Activated T-cell treated with anti-CD3 and anti-CD28 coated beads, Interleukin-2, amount 50 U/mL, for 1 hour (primary cell): Measurements from ENCODE around the gene DCLRE1C.
"Not testable (repeated sequence)": the region's sequence is repeated elsewhere in the genome, so short reads cannot be mapped to it uniquely, and the experiment has no call there.

Experiments used
- DNase-seq: peaks from one replicate; pipeline ENCODE4 v3.0.0-alpha.2; 2020

The DCLRE1C gene

GRCh38 chr10:14942950-14943338 is 11.0 kb downstream of the DCLRE1C start:
- DNase-seq, result not testable (repeated sequence)

GRCh38 chr10:14942147-14942949 is 11.5 kb downstream of the DCLRE1C start:
- not testable (repeated sequence) for DNase-seq

GRCh38 chr10:14938971-14939370 is 14.9 kb downstream of the DCLRE1C start:
- not testable (repeated sequence) for DNase-seq

- no peak for DNase-seq
Measured at GRCh38 chr10:14936584-14936983, 17.3 kb downstream of the DCLRE1C start.

- no peak for DNase-seq
Measured at GRCh38 chr10:14930610-14931009, 23.3 kb downstream of the DCLRE1C start.

GRCh38 chr10:14926722-14927416 is 27.0 kb downstream of the DCLRE1C start:
- no peak for DNase-seq

- no peak for DNase-seq
Measured at GRCh38 chr10:14926061-14926470, 27.8 kb downstream of the DCLRE1C start.

GRCh38 chr10:14925268-14925667 is 28.6 kb downstream of the DCLRE1C start:
- no peak for DNase-seq

- no peak for DNase-seq
Measured at GRCh38 chr10:14924013-14924412, 29.9 kb downstream of the DCLRE1C start.

- DNase-seq, result no peak
Measured at GRCh38 chr10:14918964-14919363, 34.9 kb downstream of the DCLRE1C start.

- no peak for DNase-seq
Measured at GRCh38 chr10:14917827-14918226, 36.1 kb downstream of the DCLRE1C start.

GRCh38 chr10:14916600-14916999 is 37.3 kb downstream of the DCLRE1C start:
- DNase-seq, result no peak

- no peak for DNase-seq
Measured at GRCh38 chr10:14911801-14912200, 42.1 kb downstream of the DCLRE1C start.

- no peak for DNase-seq
Measured at GRCh38 chr10:14910953-14911352, 42.9 kb downstream of the DCLRE1C start.

- no peak for DNase-seq
Measured at GRCh38 chr10:14909101-14909500, 44.8 kb downstream of the DCLRE1C start.

GRCh38 chr10:14907591-14907990 is 46.3 kb downstream of the DCLRE1C start:
- not testable (repeated sequence) for DNase-seq

- DNase-seq, result no peak
Measured at GRCh38 chr10:14906765-14907164, 47.1 kb downstream of the DCLRE1C start.

- no peak for DNase-seq
Measured at GRCh38 chr10:14905890-14906289, 48.0 kb downstream of the DCLRE1C start.

- DNase-seq, result no peak
Measured at GRCh38 chr10:14904864-14905263, 49.0 kb downstream of the DCLRE1C start.

- DNase-seq, result no peak
Measured at GRCh38 chr10:14904316-14904732, 49.6 kb downstream of the DCLRE1C start.

GRCh38 chr10:14891151-14891550 is 62.7 kb downstream of the DCLRE1C start:
- DNase-seq, result no peak

- DNase-seq, result no peak
Measured at GRCh38 chr10:14889318-14889717, 64.6 kb downstream of the DCLRE1C start.

GRCh38 chr10:14884082-14884481 is 69.8 kb downstream of the DCLRE1C start:
- no peak for DNase-seq

- DNase-seq, result no peak
Measured at GRCh38 chr10:14880229-14880628, 73.7 kb downstream of the DCLRE1C start.

GRCh38 chr10:14879928-14880193 is 74.0 kb downstream of the DCLRE1C start:
- DNase-seq, result no peak
